Body of pancreas (tissue), 4 donors: ENCODE measurements around the gene VPS39. TPM values are rescaled to one million over a fixed set of nuclear protein-coding genes. Genes with fewer than 3 reads are reported as not detected.

Experiments used
- ATAC-seq: fragments of 150-250 bp; one replicate; pipeline ENCODE4 v1.9.1; 2016
- DNase-seq, 4 donors: peaks; one replicate each; pipeline ENCODE4 v3.0.0-alpha.2; 2019
- H3K27ac ChIP-seq, 4 donors: fragments of 200-600 bp; sonication (generic); 1 replicate in 3 of 4; 2 replicates in 1 of 4; pipeline versions ENCODE4 v1.5.1 to v1.6.1; 2016 to 2019; ENCODE audit warnings: mild to moderate bottlenecking in 1 of 4, mixed read lengths in 1 of 4, moderate library complexity in 1 of 4
- H3K27me3 ChIP-seq, 2 donors: fragments of 200-600 bp; sonication (generic); one replicate each; pipeline ENCODE4 v1.6.0; 2016; ENCODE audit warnings: mild to moderate bottlenecking in 1 of 2
- H3K36me3 ChIP-seq, 2 donors: fragments of 200-600 bp; sonication (generic); replicated peaks in 1 of 2; 2 replicates each; pipeline ENCODE4 v1.5.1; 2016; ENCODE audit warnings: low read depth in 2 of 2; ENCODE audit not compliant: insufficient read depth in 1 of 2
- H3K4me1 ChIP-seq: fragments of 200-600 bp; sonication (generic); one replicate; pipeline ENCODE4 v1.6.0; 2016
- H3K4me3 ChIP-seq, 2 donors: fragments of 200-600 bp; sonication (generic); 1 replicate in 1 of 2; 2 replicates in 1 of 2; pipeline ENCODE4 v1.5.1; 2016 to 2019
- H3K9me3 ChIP-seq, 3 donors: fragments of 200-600 bp; sonication (generic); 1 replicate in 2 of 3; 2 replicates in 1 of 3; pipeline ENCODE4 v1.5.1; 2016
- CTCF ChIP-seq, 7 experiments: fragments of 450-650 bp in 4 of 7; fragments of 200-600 bp in 3 of 7; sonication (generic) in 3 of 7; IDR thresholded peaks; one replicate each; pipeline ENCODE4 v1.5.1; 2016 to 2019; ENCODE audit warnings: antibody characterized with exemption in 7 of 7
- POLR2A ChIP-seq, 3 donors: fragments of 450-650 bp; IDR thresholded peaks; one replicate each; pipeline ENCODE4 v1.6.1; 2016; ENCODE audit warnings: antibody characterized with exemption in 3 of 3, mild to moderate bottlenecking in 2 of 3
- WGBS, 2 donors: methylation state at CpG; one replicate each; pipeline ENCODE4 v1.1.5; 2017; 5-methylcytosine and 5-hydroxymethylcytosine counted together
- intact Hi-C: fragments of 100-400 bp; cut with DNase I; formaldehyde crosslinking; loops from one replicate; pipeline ENCODE4 v1.15.1; 2023
- total RNA-seq, 2 donors: library from RNA; depleted of rRNA; stranded (reverse); fragments of >200 nt; gene quantifications; one replicate each; pipeline ENCODE4 v1.1.0, GENCODE V29; 2016

The VPS39 gene
- total RNA-seq, 2 donors from 2014 or later, result 48.5 to 133 TPM

- H3K27ac ChIP-seq, result no peak overlapping the region
- intact Hi-C loops, result no loop called here
- peaks cover 13% of the 10 kb centered on the region for H3K4me1 ChIP-seq
- 93 to 95% methylated on average over 1 of the region's 1 CpG for WGBS, 2 donors
- TF ChIP-seq CTCF (IDR thresholded peaks at IDR 0.05) (no peak), POLR2A (IDR thresholded peaks at IDR 0.05) (no peak)
- ATAC-seq (no peak), DNase-seq (no peak)
- H3K9me3 ChIP-seq, result no peaks in the 10 kb centered on the region
- H3K4me3 ChIP-seq, result no peak overlapping the region
- H3K27me3 ChIP-seq, result no peaks in the 10 kb centered on the region
- H3K36me3 ChIP-seq, result no peaks in the 10 kb centered on the region
Observed at GRCh38 chr15:42120285-42120684, 87.8 kb downstream of the VPS39 start.

- TF ChIP-seq CTCF (IDR thresholded peaks at IDR 0.05) (no peak), POLR2A (IDR thresholded peaks at IDR 0.05) (no peak)
- Histone ChIP-seq H3K27me3 (no peaks in the 10 kb centered on the region), H3K36me3 (no peaks in the 10 kb centered on the region), H3K4me3 (no peak overlapping the region), H3K9me3 (no peaks in the 10 kb centered on the region), H3K4me1 (peaks cover 13% of the 10 kb centered on the region), H3K27ac (no peak overlapping the region)
- 55 to 57% methylated on average over 5 of the region's 5 CpGs for WGBS, 2 donors
- ATAC-seq, result peak; percentile 15
- DNase-seq, result no peak
- intact Hi-C loops, result no loop called here
Observed at GRCh38 chr15:42119446-42119760, 88.7 kb downstream of the VPS39 start.

- Histone ChIP-seq H3K36me3 (no peaks in the 10 kb centered on the region), H3K4me1 (peaks cover 13% of the 10 kb centered on the region), H3K27me3 (no peaks in the 10 kb centered on the region), H3K4me3 (no peak overlapping the region), H3K9me3 (no peaks in the 10 kb centered on the region), H3K27ac (no peak overlapping the region)
- WGBS, 2 donors, result 19 to 40% methylated on average over 10 of the region's 10 CpGs
- intact Hi-C loops, result no loop called here
- peak; percentile 68 for ATAC-seq
- TF ChIP-seq POLR2A (IDR thresholded peaks at IDR 0.05) (no peak), CTCF (IDR thresholded peaks at IDR 0.05) (no peak)
- DNase-seq, result peak in 2 of 4 donors; percentile 16 to 52
Observed at GRCh38 chr15:42118650-42119445, 89.3 kb downstream of the VPS39 start.

- Histone ChIP-seq H3K36me3 (no peaks in the 10 kb centered on the region), H3K27me3 (no peaks in the 10 kb centered on the region), H3K27ac (no peak overlapping the region), H3K9me3 (no peaks in the 10 kb centered on the region), H3K4me1 (peaks cover 5% of the 10 kb centered on the region), H3K4me3 (no peak overlapping the region)
- intact Hi-C loops, result no loop called here
- DNase-seq (no peak), ATAC-seq (no peak)
- WGBS, 2 donors, result 68 to 80% methylated on average over 4 of the region's 4 CpGs
- TF ChIP-seq CTCF (IDR thresholded peaks at IDR 0.05) (no peak), POLR2A (IDR thresholded peaks at IDR 0.05) (no peak)
Observed at GRCh38 chr15:42111924-42112323, 96.2 kb downstream of the VPS39 start.

- WGBS, 2 donors, result 61 to 68% methylated on average over 3 of the region's 3 CpGs
- Histone ChIP-seq H3K27ac (no peak overlapping the region), H3K4me3 (no peak overlapping the region), H3K36me3 (no peaks in the 10 kb centered on the region), H3K27me3 (no peaks in the 10 kb centered on the region), H3K9me3 (no peaks in the 10 kb centered on the region), H3K4me1 (peaks cover 5% of the 10 kb centered on the region)
- DNase-seq (no peak), ATAC-seq (no peak)
- TF ChIP-seq CTCF (IDR thresholded peaks at IDR 0.05) (no peak), POLR2A (IDR thresholded peaks at IDR 0.05) (no peak)
- intact Hi-C loops, result no loop called here
Observed at GRCh38 chr15:42110367-42110766, 97.7 kb downstream of the VPS39 start.
